HG03095 (cell line): Measurements from ENCODE around the gene SAP30L.

ENCODE experiments used
- ATAC-seq: cut with Tn5 transposase; IDR thresholded peaks from one replicate; pipeline ENCODE4 v1.9.1; 2021; ENCODE audit warnings: moderate library complexity; ENCODE audit not compliant: unreplicated experiment

The SAP30L gene

DNA sequence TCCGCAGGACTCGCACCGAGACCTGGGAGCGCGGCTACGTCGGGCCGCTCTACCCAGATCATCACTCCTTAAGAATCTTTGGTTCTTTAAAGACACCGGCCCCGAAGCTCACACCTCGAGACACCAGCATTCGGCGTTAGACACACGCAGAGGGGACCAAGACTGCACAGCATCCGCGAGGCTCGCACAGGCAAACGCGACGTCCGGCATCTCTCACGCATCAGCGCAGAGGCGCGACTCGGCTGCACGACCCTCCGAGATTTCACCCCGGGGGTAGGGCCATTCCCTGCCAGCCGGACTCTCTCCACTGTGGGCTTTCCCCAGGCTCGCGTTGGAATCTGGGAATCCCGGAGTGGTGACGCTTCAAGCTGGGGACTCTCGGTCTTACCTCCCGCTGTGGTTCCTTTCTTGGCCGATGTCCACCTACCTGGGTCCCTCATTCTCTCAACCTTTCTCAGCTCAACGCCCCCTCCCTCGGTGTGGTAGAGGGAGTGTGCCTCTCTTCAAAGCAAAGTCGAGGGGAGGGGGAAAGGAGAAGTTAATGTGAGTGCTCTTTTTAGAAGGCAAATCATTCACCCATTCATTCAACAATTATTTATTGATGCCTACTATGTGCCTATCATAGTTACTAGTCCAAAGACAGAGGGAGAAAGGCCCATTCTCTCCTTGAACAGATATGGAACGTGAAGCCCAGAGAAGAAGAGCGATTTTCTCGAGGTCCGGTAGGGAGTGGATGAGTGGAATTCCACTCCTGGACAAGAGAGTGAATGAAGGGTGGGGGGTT, 33.6 kb downstream of the SAP30L start:
- no peak for ATAC-seq

- ATAC-seq, result no peak
Measured at GRCh38 chr5:154479944-154480750, 34.4 kb downstream of the SAP30L start.

DNA sequence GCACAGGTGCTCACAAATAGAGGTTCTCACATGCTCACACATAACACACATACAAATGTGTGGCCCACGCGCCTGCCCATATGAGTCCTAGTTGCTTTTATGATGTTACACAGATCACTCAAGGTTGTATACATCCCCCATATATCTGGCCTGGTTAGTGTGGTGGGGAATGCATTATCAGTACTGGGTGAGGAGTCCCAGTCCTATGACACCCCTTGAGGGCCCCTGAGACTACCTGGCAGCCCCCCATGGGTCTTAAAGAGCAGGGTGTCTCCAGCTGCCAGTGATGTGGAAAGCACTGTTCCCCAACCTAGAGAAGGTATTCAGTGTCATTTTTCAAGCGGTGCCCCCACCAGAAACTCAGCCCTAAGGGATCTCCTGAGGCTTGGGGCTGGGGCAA, 35.0 kb downstream of the SAP30L start:
- no peak for ATAC-seq

- no peak for ATAC-seq
Measured at GRCh38 chr5:154481584-154482381, 36.0 kb downstream of the SAP30L start.

- ATAC-seq, result no peak
Measured at GRCh38 chr5:154482528-154483449, 37.0 kb downstream of the SAP30L start.

- ATAC-seq, result no peak
Measured at GRCh38 chr5:154483654-154484392, 38.0 kb downstream of the SAP30L start.

DNA sequence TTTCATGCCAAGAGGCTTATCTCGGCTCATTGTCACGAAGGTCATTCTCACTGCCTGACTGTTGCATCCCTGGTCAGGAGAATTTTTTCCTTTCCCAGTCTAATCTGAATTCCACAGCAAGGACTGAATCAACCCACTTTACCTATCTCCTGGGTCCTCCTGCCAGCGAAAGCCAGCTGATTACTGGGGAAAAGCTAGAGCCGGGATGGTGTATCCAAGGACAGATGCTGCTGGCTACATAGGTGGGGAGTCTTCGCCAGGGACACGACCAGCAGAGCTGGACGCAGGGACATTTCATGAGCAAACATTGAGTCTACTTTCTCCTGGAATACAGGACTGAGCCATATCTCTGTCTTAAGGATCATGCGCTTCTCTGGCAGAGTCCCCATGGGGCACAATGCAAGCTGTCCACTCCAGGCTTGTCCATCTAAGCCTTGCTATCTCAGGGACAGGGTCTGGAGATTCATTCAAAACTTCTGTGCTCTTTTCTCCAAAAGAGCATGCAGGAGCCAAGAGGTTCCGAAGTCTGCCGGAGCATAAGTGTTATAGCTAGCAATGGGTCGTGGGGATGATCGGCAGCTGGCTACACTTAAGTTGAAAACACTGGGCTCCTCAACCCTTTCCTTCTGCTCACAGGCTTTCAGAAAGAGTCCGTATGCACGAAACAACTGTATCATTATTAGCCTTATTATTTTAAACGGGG, 38.7 kb downstream of the SAP30L start:
- no peak for ATAC-seq

DNA sequence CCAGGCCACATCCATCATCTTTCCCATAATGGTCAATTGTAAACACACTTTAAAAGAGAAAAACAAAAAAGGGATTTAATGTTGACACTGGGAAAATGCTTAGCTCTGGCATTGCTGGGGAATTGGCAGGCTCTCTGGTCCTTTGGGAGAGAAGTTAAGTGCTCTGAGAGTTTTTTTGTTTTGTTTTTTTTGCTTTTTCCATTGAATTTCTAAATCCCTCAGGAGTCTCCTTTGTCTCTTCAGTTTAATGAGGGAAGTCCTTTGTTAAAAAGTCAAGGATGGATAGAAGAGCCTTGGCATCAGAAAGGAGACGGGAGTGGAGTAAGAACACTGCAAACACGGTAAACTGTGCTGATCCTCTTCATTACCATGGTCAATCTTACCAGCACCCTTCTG, 39.3 kb downstream of the SAP30L start:
- ATAC-seq, result no peak

- ATAC-seq, result no peak
Measured at GRCh38 chr5:154485850-154486426, 40.1 kb downstream of the SAP30L start.

DNA sequence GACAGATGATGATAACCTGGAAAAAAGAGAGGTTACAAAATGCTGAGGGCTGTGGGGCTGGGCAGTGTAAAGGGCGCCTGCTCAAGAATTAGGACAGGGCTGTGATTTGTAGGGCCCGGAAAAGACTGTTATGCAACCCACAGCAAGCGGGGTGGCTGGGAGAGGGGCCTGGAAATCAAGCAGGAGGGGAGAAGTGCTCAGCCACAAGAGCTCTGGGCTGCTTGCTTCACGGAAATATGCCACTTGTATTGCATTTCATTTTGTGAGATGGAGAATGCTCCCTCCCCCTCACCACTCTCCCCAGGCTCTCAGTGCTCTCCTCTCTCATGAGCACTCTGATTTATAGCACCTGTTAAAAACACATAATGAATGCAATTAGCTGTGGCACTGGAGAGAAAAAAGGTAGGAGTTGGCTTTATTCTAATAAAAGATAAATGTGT, 40.6 kb downstream of the SAP30L start:
- no peak for ATAC-seq

DNA sequence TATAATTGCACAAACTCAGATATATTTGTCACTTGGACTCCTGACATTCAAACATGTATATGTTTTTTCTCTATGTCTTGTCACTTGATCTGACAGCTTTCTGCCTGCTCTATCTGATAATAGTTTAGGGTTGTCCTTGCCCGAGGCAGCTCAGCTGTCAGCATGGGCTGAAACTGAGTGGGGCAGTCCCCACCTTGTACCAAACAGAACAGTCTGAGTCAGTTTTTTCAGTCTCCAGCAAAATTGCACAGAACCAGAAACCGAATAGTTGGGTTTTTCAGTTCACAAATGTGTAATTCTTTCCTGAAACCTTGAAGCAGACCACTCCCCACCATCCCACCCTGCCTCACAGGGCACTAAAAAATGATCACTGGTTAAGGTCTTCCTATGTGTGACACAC, 41.7 kb downstream of the SAP30L start:
- peak; percentile 97 for ATAC-seq

- no peak for ATAC-seq
Measured at GRCh38 chr5:154491941-154492340, 46.1 kb downstream of the SAP30L start.

DNA sequence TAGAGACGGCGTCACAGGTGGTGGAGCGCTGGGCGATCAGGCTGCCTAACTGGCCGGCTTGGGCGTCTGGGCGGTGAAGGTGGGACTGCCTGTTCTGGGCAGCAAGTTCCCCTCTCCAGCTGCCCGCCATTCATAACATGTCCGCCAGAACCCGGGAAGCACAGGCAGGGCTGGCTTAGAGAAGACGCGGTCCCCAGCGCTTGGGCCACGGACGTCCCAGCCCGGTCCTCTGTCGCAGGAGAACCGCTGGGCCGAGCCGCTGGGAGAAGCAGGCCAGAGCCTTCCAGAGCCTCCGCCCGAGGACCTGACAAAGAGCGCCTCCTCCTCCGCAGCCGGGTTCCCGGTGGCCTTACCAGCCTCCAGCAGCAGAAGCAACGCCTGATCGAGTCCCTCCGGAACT, 47.5 kb downstream of the SAP30L start:
- no peak for ATAC-seq

GRCh38 chr5:154494036-154494435, 48.2 kb downstream of the SAP30L start:
- no peak for ATAC-seq

DNA sequence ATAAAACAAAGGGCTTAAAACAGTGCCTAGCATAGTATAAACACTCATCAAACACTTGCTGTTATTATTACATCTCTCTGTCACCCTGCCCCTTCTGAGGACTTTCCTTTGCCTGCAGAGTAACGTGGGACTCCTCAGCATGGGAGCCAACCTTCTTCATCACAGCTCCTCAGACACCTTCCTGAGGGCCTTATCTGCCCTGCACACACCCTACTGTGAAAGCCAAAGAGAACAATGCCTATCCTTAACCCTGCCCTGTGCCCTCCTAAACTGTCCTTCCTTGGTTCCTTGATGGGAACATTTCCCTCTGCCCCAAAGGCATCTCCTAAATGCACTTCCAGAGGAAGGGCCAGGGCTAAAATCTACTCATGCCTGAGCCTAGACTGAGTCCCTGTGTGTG, 52.8 kb downstream of the SAP30L start:
- ATAC-seq, result no peak

- ATAC-seq, result no peak
Measured at GRCh38 chr5:154498994-154499393, 53.2 kb downstream of the SAP30L start.

- no peak for ATAC-seq
Measured at GRCh38 chr5:154501566-154501965, 55.8 kb downstream of the SAP30L start.

GRCh38 chr5:154502180-154502579, 56.4 kb downstream of the SAP30L start:
- no peak for ATAC-seq

DNA sequence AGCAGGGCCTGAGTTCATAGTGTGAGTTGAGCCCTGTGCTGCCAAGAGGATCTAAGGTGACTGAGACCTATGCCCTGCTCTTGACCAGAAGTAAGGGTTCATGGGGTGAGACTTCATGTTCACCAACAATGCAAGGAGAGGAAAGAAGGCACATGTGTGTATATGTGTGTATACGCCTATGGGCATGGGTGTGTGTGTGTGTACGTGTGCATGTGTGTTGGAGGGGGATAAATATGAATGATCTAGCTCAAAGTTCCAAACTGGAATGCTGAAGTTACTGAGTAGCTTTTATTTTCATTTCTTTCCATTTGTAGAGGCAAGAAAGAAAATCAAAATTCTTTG, 57.9 kb downstream of the SAP30L start:
- ATAC-seq, result no peak
